NK-92 (cell line): ENCODE data around the gene CNTNAP2.

Source experiments
- DNase-seq: peaks from one replicate; lab custom pipeline; 2025; ENCODE audit not compliant: unreplicated experiment; lab: John Stamatoyannopoulos, UW

The CNTNAP2 gene

GRCh38 chr7:148155000-148155399 lies 2038.4 kb downstream of the CNTNAP2 start:
- DNase-seq: no peak

- DNase-seq: no peak
Observed at GRCh38 chr7:148155826-148156225, 2039.2 kb downstream of the CNTNAP2 start.

- no peak for DNase-seq
Observed at GRCh38 chr7:148156233-148156632, 2039.6 kb downstream of the CNTNAP2 start.

GRCh38 chr7:148159331-148159730 lies 2042.7 kb downstream of the CNTNAP2 start:
- DNase-seq: no peak

- DNase-seq: no peak
Observed at GRCh38 chr7:148161776-148162175, 2045.2 kb downstream of the CNTNAP2 start.

- no peak for DNase-seq
Observed at GRCh38 chr7:148162808-148163207, 2046.2 kb downstream of the CNTNAP2 start.

GRCh38 chr7:148163246-148163645 lies 2046.6 kb downstream of the CNTNAP2 start:
- DNase-seq: no peak

- DNase-seq: no peak
Observed at GRCh38 chr7:148172920-148173319, 2056.3 kb downstream of the CNTNAP2 start.

- no peak for DNase-seq
Observed at GRCh38 chr7:148173369-148173768, 2056.8 kb downstream of the CNTNAP2 start.

GRCh38 chr7:148174376-148174775 lies 2057.8 kb downstream of the CNTNAP2 start:
- no peak for DNase-seq

GRCh38 chr7:148175512-148175911 lies 2058.9 kb downstream of the CNTNAP2 start:
- DNase-seq: no peak

- no peak for DNase-seq
Observed at GRCh38 chr7:148177972-148178371, 2061.4 kb downstream of the CNTNAP2 start.

GRCh38 chr7:148180075-148180474 lies 2063.5 kb downstream of the CNTNAP2 start:
- DNase-seq: no peak

- no peak for DNase-seq
Observed at GRCh38 chr7:148182264-148182663, 2065.7 kb downstream of the CNTNAP2 start.

- no peak for DNase-seq
Observed at GRCh38 chr7:148185041-148185440, 2068.4 kb downstream of the CNTNAP2 start.

- no peak for DNase-seq
Observed at GRCh38 chr7:148187471-148187870, 2070.9 kb downstream of the CNTNAP2 start.

- no peak for DNase-seq
Observed at GRCh38 chr7:148191391-148192065, 2074.9 kb downstream of the CNTNAP2 start.

GRCh38 chr7:148192491-148192890 lies 2075.9 kb downstream of the CNTNAP2 start:
- no peak for DNase-seq

GRCh38 chr7:148201992-148202391 lies 2085.4 kb downstream of the CNTNAP2 start:
- no peak for DNase-seq

GRCh38 chr7:148204639-148205304 lies 2088.2 kb downstream of the CNTNAP2 start:
- no peak for DNase-seq

GRCh38 chr7:148209643-148210190 lies 2093.1 kb downstream of the CNTNAP2 start:
- no peak for DNase-seq

GRCh38 chr7:148210804-148211325 lies 2094.3 kb downstream of the CNTNAP2 start:
- no peak for DNase-seq
